Ecto neural progenitor cell (in vitro differentiated cells): Measurements from ENCODE around the gene TCERG1L.

Experiments
- DNase-seq: peaks from one replicate; pipeline ENCODE4 v3.0.0-alpha.2; 2018; ENCODE audit warnings: low spot score

Gene TCERG1L

DNA sequence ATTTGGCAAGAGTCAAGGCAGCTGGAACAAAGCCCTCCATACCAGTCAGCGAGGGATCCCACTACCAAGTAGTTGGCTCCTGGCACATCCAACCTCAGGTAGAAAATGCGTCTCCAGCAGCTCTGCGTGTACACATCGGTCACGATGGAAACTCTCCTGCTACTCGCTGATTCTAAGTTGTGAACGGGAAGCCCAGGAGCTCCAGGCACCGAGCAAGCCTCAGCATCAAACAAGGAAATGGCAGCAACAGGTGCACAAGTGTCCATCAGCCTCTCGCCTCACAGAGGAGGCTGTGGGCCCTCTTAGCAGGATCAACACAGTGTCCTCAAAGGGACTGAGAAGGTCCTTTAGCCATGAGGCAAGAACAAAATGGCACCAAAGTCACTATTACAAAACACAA is 127.0 kb downstream of the TCERG1L start:
- DNase-seq, result no peak

DNA sequence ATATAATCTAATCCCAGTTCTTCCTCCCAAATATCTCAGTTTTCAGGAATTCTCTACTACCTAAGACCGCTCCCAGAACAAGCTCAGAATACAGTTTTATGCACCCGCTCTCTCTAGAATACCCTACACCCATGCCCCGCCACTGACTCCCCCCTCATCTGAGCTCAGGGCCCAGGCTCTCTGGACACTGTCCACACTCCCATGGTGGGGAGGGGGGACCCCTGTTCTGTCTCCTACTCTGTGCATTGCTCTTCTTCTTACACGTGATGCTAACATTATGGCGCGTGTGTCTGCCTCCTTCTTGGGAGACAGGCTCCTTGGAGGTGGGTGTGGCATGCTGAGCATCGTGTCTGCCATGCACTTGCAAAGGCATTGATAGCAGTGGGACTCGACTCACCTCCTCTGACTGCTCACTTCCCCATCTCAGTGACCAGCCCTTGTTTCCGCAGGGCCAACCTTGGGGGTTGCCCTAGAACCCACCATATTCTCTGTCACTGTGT is 127.9 kb downstream of the TCERG1L start:
- DNase-seq, result peak; percentile 21

GRCh38 chr10:131181456-131181855 is 130.1 kb downstream of the TCERG1L start:
- DNase-seq, result peak; percentile 36

GRCh38 chr10:131180740-131181415 is 130.6 kb downstream of the TCERG1L start:
- peak; percentile 31 for DNase-seq

- peak; percentile 25 for DNase-seq
Observed at GRCh38 chr10:131180086-131180485, 131.4 kb downstream of the TCERG1L start.

DNA sequence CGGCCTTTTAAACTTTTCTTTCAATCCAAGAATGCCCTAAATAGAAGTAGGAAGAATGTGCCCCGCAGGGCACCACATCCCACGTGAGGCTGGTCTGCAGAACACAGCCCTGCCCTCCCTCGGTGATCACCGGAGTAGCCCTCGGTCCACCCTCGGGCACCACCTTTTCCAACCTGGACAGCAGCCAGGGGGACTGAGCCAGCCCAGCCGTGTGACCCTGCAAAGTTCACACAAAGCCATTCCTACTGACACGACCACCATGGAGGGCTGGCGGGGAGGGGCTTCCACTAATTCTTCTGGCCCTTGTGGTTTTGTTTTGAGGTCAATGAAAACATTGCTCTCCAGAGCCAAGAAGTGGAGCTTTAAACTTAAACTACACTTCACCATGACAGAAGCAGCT is 132.2 kb downstream of the TCERG1L start:
- DNase-seq, result no peak

- DNase-seq, result peak; percentile 46
Observed at GRCh38 chr10:131178521-131179331, 132.8 kb downstream of the TCERG1L start.

DNA sequence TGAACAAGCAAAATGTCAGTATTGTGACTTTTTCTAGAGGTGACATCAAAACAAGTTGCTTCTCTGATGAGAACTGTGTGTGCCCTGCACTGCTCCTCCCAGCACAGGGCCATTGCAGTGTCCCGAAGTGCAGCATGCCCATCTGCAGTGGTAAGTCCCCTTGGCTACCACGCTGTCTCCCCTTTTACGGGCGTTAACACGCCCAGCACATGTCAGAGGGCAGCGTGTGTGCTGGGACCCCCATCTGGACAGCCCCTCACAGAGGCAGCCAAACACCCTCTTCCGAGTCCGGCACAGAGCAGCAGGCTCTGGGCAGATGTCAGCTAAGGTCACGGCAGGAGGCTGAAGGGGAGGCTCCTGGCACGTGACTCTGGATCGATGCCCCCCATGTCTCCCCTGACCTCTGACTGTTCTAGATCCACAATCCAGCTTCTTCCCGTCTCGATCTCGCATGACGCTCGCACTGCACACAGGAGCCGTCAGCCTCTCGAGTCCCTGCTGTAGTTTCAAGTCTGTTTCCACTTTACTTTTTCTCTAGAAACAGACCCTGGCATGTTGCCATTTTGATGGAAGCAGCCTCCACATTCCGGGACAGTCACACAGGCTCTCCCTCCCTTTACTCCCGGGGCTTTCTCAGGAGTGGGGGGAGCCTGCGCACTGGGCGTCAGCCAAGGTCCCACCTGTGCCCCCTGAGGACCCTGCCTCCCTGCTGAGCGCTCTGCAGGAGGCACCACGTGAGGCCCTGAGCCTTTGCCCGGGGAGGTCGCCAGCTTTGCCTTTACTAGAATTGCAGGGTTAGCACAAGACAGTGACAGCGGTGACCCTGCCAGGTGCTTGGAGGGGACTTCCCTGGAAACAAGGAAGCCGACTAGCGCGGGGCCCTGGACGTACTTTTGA is 133.8 kb downstream of the TCERG1L start:
- DNase-seq, result peak; percentile 32

GRCh38 chr10:131176907-131177306 is 134.6 kb downstream of the TCERG1L start:
- peak; percentile 32 for DNase-seq

DNA sequence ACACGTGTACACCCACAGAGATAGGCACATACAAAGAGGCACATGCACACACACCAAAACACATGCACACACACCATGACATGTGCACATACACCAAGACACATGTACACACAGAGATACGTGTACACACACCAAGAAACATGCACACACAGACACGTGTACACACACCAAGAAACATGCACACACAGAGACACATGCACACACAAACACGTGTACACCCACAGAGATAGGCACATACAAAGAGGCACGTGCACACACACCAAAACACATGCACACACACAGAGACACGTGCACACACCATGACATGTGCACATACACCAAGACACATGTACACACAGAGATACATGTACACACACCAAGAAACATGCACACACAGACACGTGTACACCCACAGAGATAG is 135.2 kb downstream of the TCERG1L start:
- peak; percentile 37 for DNase-seq

GRCh38 chr10:131175891-131176290 is 135.6 kb downstream of the TCERG1L start:
- DNase-seq, result peak; percentile 38

GRCh38 chr10:131174651-131175540 is 136.6 kb downstream of the TCERG1L start:
- DNase-seq, result peak; percentile 37

DNA sequence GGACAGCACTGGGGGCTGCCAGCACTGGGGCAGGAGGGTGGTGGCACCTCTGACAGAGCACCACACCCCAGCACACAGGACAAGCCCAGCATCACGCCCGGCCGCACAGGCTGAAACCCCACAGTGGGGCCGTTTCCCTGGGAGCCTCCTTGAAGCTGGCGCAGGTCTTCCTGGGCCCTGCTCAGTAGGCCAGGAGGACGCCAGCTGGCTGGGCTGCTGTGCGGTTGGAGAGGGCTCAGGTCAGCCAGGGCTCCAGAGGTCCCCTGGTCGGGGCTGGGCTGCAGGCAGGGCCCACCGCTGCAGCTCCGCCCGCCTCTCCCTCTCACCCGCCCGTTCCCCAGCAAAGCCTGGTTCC is 137.3 kb downstream of the TCERG1L start:
- DNase-seq, result peak; percentile 40

DNA sequence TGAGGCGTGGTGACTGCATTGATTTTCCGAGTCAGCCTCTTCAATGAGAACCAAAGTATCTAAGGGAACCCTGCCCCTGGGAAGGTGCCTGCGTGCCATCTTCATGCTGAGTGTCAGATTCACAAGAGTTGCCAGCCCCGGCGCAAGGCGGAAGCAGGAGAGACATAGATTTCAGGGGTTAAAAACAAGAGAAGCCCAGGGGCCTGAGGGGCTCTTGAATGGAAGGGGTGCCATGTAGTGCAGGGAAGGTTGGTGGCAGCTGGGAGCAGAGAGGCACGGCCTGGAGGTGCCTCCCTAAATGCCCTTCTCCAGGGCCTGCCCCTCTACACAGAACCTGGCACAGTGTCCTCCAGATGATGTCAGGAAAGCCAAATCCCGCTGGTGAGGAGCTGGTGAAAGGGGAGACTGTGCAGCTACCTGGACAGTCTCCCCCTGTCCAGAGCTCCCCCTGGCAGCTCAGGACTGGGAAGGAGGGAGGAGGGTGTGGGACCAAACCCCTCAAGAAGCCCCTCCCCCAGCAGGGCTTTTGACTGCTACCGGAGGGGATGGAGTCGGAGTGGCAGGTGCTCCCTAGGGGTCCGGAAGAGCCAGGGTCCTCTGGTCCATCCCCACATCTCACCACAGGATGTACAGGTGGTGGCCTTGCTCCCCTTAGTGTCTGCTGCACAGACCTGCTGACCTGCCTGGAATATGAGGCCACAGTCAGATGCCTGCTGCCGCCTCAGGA is 137.9 kb downstream of the TCERG1L start:
- DNase-seq, result peak; percentile 24

- peak; percentile 23 for DNase-seq
Observed at GRCh38 chr10:131172433-131172832, 139.1 kb downstream of the TCERG1L start.

DNA sequence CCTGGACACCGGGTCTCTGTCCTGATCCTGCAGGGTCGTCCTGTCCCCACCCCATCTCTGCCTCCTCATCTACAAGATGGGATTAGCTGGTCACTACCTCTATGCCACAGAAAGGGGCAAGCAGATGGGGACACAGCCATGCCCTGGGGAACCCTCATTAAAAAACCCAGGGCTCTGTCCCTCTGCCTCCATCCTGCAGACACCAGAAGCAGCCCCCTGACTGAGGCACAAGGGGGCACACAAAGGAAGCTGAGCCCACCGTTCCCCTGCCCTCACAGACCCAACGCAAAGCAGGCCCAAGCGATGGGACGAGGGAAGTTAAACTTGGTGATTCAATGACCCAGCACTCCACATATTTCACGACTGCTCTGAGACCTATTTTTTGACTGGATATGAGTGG is 142.4 kb downstream of the TCERG1L start:
- peak; percentile 27 for DNase-seq

GRCh38 chr10:131168238-131168875 is 143.2 kb downstream of the TCERG1L start:
- DNase-seq, result peak; percentile 40

DNA sequence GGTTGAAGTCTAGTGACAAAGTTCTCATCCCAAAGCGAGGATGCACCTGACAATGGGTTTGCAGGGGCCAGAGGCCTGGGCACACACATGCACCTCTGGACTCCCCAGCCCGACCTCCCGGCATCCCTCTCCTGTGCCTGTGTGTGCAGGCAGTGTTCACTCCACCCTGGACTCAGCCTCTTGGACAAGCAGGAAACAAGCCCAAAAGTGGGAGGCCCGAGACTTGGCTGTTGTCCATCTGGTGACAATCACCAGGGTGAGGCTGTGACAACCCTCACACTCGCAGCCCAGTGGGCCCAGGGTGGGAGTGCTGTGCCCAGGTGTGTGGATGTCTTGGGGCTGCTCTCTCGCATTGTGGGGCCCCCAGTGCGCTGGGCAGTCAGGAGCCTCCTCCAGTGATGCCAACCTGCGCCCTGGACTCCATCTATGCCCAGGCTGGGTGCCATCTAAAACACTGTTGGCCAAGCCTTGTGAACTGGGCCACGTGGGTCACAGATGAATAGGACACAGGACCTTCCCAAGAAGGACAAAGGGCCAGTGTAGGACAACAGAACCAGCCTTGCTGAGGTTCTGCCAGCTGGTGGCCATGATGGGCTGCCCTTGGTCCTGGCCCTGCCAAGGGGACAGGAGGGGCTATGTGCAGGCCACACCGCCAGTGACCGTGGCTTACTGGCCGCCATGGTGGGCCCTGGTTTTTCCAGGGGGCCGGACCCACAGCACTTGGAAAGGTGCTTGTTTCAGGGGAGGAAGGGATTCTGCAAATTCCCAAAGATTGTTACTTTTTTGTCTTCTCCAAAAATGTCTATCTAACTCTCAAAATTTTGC is 144.3 kb downstream of the TCERG1L start:
- DNase-seq, result peak; percentile 27

GRCh38 chr10:131166486-131166885 is 145.0 kb downstream of the TCERG1L start:
- no peak for DNase-seq
